Measurements from ENCODE around the gene CRB1.

CRB1 gene

DNA sequence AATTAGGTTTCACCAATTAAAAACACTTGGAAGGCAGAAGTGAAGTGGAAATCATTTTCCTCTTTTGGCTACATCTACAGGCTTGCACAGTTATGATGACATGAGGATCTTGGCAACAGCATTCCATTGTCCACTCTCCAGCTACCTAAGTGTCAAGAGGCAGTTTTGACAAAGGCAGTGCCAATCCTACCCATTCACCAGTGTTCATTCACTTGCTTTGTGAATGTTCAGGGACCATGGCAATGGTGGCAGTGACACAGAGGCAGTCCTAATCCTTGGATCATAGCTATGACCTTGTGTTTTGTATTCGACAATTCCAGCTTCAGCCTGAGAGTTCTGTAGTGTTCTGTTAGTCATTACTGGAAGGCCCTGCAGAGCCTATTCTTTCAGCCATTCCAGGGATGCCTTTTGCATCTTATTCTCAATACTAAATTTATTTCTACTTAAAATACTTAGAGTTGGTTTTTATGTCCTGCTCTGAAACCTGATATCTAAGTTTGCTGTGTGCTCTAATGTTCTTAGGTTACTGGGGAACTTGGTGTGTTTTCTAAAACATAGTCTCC, 36.7 kb downstream of the CRB1 start:
- no peak for DNase-seq (ENCODE audit: low spot score)

DNA sequence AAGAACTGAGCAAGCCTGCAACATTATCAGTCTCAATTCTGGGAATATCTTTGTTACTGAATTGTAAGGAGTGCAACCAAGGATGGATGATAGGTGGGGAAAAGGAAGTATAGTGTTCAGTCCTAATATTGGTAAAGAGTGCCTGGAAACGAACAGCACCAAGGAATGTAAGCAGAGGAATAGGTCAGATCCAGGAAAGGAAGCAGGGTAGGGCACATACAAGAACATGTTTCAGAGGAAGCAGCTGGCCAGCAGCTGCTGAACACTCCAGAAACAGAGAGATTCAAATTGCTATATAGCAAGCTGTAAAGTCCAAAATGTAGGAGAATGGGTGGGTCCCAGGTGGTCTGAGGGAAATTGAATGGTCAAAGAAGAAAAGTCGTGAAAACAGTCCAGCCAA, 37.9 kb downstream of the CRB1 start:
- DNase-seq (ENCODE audit: low spot score): no peak

GRCh38 chr1:197306381-197307062, 38.5 kb downstream of the CRB1 start:
- DNase-seq (ENCODE audit: low spot score): no peak

- DNase-seq (ENCODE audit: low spot score): no peak
These were observed 39.1 kb downstream of the CRB1 start for GRCh38 chr1:197307136-197307535.

DNA sequence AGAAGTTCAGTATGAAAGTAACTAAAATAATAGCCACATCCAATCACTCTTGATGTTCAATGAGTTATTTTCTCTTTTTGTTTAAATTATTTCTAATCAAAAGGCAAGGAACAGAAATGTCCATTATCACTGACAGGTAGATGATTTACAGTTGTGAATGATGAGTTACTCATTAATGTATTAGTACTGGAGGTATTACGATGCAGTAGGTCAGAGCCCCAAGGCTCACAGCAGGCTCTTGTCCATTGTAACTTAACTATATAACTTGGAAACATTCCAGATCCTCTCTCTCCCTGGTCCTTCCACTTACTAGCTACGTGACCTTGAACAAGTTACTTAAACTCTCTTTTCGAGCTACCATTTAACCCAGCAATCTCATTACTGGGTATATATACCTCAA, 39.5 kb downstream of the CRB1 start:
- DNase-seq (ENCODE audit: low spot score): no peak

- no peak for DNase-seq (ENCODE audit: low spot score)
These were observed 43.0 kb downstream of the CRB1 start for GRCh38 chr1:197311081-197311480.

GRCh38 chr1:197312163-197312562, 44.1 kb downstream of the CRB1 start:
- no peak for DNase-seq (ENCODE audit: low spot score)

GRCh38 chr1:197313713-197314112, 45.7 kb downstream of the CRB1 start:
- no peak for DNase-seq (ENCODE audit: low spot score)

- DNase-seq (ENCODE audit: low spot score): no peak
These were observed 46.6 kb downstream of the CRB1 start for GRCh38 chr1:197314682-197315081.

DNA sequence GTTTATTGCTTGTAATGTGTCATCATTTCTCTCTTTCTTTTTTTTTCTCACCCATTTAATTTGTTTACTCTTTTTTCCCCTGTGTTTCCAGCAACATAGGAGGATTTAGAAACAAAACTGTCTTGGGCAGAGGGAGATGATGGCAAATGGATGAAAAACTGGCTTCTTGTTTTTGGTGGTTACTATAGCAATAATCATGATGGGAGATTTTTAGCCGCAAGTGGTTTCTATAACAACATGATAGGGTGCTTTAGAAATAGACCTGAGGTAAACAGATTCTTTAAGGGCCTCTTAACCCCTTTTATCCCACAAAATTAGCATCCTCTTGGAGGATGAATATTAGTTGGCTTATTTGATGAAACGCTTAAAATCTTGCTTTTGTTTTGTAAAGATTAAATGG, 51.6 kb downstream of the CRB1 start:
- no peak for DNase-seq (ENCODE audit: low spot score)

DNA sequence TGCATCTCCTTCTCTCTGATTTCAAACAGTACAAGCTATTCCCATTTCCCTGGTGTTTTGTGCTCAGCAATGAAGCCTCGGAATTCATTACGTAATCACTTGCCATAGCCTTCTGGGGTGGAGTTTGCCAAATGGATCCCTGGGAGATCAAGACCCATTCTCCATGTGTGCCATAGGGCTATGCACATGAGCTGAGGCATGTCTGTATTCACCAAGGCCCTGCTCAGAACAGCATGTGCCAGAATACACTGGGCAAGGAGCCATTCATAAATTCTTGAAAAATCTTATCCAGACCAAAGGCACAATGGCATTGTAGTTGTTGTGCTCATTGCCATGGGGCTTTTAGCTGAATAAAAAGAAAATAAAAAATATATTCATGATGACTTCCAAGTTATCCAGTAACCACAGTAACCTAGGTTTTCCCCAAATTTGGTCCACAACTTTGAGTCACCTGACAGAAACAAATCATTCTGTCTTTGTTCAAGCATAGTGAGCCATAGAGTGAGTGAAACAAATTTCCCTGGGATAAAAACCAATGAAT, 53.0 kb downstream of the CRB1 start:
- peak; percentile 32 for DNase-seq (ENCODE audit: low spot score)

DNA sequence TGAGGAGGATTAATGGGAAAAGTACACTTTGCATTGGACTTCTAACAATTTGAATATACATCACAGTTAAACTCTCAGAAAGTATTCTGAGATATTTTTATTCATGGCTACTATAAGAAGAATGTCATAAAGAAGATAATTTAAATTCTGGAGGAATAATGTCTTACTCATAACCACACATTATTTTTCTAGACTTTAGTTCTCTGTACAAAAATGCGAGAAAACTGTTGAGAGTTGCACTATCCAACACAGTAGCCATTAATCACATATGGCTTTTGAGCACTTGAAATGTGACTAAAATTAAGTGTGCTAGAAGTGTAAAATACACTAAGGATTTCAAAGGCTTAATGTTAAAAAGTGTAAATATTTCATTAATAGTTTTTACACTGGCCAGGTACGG, 53.8 kb downstream of the CRB1 start:
- no peak for DNase-seq (ENCODE audit: low spot score)

DNA sequence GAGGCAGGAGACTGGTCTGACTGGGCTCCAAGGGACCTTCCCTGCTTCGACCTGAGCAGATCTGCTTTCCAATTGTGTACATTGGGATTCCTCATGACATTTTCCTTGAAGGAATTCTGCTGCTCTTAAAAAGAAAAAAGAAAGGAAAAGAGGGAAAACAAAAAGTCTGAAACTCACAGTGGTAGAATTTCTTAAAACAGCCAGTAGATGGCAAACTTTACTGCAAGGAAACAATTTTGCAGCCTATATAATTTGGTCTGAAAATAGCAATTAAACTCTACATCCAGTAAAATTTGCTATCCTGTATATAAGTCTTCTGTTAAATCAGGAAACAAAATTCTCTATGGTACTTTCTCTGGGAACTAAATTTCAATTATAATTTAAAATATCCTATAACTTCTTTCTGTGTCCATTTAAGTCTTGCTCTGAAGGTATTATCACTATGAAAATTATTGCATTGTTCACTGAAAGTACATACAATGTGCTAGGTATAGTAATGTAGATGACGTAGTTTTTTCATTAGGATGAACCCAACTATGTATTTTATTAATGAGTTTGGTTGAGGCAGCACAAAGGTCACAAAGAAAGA, 59.8 kb downstream of the CRB1 start:
- DNase-seq (ENCODE audit: low spot score): peak; percentile 27

- no peak for DNase-seq (ENCODE audit: low spot score)
These were observed 62.2 kb downstream of the CRB1 start for GRCh38 chr1:197330213-197330612.

- DNase-seq (ENCODE audit: low spot score): no peak
These were observed 63.5 kb downstream of the CRB1 start for GRCh38 chr1:197331565-197331964.

DNA sequence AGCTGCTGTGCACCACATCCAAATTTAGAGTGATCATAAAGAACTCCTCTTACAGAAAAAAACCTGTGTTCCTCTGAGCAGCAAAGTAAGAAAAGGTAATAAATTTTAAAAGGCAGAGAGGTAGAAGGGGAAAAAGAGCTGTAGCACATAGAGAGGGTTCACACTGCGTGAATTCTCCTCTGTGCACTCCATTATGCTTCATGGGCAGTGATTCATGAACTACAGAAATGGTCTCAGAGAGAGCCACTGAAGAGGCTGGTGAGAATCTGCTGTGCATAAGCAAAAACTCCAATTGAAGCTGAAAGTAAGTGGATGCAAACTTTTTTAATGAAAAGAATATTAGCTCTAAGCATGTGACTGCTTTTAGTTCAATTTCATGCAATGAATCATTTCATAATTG, 65.0 kb downstream of the CRB1 start:
- DNase-seq (ENCODE audit: low spot score): no peak

GRCh38 chr1:197336571-197336970, 68.5 kb downstream of the CRB1 start:
- no peak for DNase-seq (ENCODE audit: low spot score)

- DNase-seq (ENCODE audit: low spot score): no peak
These were observed 71.3 kb downstream of the CRB1 start for GRCh38 chr1:197339106-197340060.

DNA sequence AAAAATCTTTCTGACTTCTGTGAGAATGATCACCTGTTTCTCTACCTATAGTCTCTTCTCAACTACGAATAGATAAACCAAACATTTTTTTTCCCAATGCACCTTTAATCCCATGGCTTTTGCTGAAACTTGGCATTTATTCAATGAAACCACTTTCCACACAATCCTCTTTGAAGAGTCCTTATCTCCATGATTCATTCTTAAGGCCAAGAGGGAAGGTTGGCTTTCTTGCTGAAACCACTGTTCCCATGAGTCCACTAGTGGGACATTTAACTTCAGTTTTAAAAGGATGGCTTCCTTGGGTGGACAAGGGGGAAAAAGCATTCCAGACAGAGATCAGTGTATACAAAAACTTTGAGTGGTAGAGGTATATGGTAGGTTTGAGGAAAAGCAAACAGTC, 73.6 kb downstream of the CRB1 start:
- no peak for DNase-seq (ENCODE audit: low spot score)

DNA sequence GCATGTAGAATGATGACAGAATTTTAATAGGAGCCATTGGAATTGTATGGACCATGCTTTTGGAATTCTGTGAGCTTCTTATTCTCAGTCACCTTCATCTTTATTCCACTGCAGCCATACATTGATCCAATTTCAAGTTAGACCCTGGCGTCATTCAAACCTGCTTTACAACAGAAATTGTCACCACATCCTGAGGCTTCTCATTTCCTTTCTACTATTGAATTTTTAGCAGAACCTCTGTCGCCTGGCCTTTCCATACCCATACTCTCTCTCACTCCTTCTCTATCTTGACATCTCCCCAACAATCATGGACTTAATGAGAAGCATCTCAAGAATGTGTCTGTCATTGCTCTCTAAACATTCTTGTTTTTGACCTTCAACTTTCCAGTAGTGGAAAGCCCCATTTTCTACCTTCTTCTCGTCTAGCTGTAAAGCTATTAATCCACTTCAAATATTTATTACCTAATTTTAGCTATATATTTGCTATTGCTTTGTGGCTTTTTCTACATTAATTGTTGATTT, 74.1 kb downstream of the CRB1 start:
- no peak for DNase-seq (ENCODE audit: low spot score)

GRCh38 chr1:197342669-197343068, 74.6 kb downstream of the CRB1 start:
- DNase-seq (ENCODE audit: low spot score): no peak

DNA sequence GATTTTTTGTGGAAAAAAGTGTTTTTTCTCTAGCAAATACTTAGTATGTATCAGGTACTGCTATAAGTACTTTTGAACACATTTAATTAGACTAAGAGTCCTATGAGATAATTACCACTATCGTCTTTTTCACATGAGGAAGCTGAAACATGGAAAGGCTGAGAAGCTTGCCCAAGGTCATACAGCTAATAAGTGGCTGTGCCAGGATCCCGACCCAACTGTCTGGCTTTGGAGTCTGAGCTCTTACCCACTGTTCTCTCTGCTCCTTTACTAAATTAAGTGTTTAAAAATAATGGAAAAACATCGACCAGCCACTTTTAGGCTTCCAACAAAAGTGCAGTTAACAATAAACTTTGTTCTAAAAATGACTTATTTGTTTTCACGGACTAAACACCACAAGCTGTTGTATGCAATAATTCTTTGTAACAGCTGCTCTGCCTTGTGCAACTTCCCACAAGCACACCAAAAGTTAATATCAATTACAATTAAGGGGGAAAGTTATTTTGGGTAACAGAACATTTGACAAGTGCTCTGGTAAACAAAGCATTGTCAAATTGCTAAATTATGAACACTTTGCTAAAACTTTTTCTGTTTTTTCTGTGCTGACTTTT, 75.7 kb downstream of the CRB1 start:
- DNase-seq (ENCODE audit: low spot score): no peak

Measured in GM03348 (cell line).